Endothelial cell of umbilical vein (primary cell): ENCODE measurements around the gene MT1F. TPM values are rescaled to one million over a fixed set of nuclear protein-coding genes. Genes with fewer than 3 reads are reported as not detected.

Experiments
- BruUV-seq: library from RNA; stranded (reverse); fragments of 400-500 nt; replicated peaks from 2 replicates; lab custom pipeline; 2021; lab: Mats Ljungman, UMichigan
- CTCF ChIA-PET: fragments of 300-600, 350-600 bp; sonication (Branson Sonifier 250); formaldehyde crosslinking; loops from one replicate; lab custom pipeline; 2021; ENCODE audit warnings: antibody characterized with exemption, inconsistent platforms; lab: Charles Lee
- POLR2A ChIA-PET: fragments of 300-600, 350-600 bp; sonication (Branson Sonifier 250); formaldehyde crosslinking; loops from one replicate; lab custom pipeline; 2021; ENCODE audit warnings: antibody characterized with exemption, inconsistent platforms; lab: Charles Lee
- DNase-seq: peaks from one replicate; pipeline ENCODE4 v3.0.0-alpha.2; 2011; ENCODE audit warnings: low read depth, low spot score
- FAIRE-seq: peaks from 2 replicates; lab custom pipeline; 2011; peaks lifted over from hg19 to GRCh38; lab: Jason Lieb, UNC
- H2AFZ ChIP-seq: 2 replicates; pipeline ENCODE4 v1.6.0; 2012; ENCODE audit warnings: low read depth, low read length, control low read depth, inconsistent platforms
- H3K27ac ChIP-seq: 2 replicates; pipeline ENCODE4 v1.5.1; 2011; ENCODE audit warnings: low read depth, mild to moderate bottlenecking, control low read depth, low read length, moderate library complexity; ENCODE audit not compliant: insufficient read depth
- H3K27me3 ChIP-seq, 2 experiments: 2 replicates each; pipeline versions ENCODE4 v1.6.0 to v1.6.1; 2011; ENCODE audit warnings: low read length in 2 of 2, mixed read lengths in 1 of 2; ENCODE audit not compliant: control insufficient read depth in 2 of 2, insufficient read depth in 2 of 2
- H3K36me3 ChIP-seq, 2 experiments: 2 replicates in 1 of 2; 3 replicates in 1 of 2; pipeline ENCODE4 v1.5.1; 2011; ENCODE audit warnings: low read length in 2 of 2, mild to moderate bottlenecking in 1 of 2, moderate library complexity in 1 of 2; ENCODE audit not compliant: control insufficient read depth in 2 of 2, insufficient read depth in 2 of 2; ENCODE audit errors: extremely low read depth in 1 of 2
- H3K4me1 ChIP-seq: 3 replicates; pipeline ENCODE4 v1.5.1; 2011; ENCODE audit warnings: mild to moderate bottlenecking, low read length; ENCODE audit not compliant: control insufficient read depth, insufficient read depth; ENCODE audit errors: extremely low read depth
- H3K4me2 ChIP-seq: 2 replicates; pipeline ENCODE4 v1.6.1; 2011; ENCODE audit warnings: low read length, control low read depth, mixed read lengths; ENCODE audit not compliant: insufficient read depth
- H3K4me3 ChIP-seq, 3 experiments: fragments of 200-600 bp in 1 of 3; sonication (generic), shearing (Covaris generic) in 1 of 3; replicated peaks in 1 of 3; 2 replicates each; pipeline ENCODE4 v1.5.1; 2011 to 2016; ENCODE audit warnings: control low read depth in 3 of 3, low read length in 3 of 3, mild to moderate bottlenecking in 2 of 3, inconsistent platforms in 1 of 3, low read depth in 1 of 3, moderate library complexity in 1 of 3; ENCODE audit not compliant: insufficient read depth in 1 of 3
- H3K79me2 ChIP-seq: 2 replicates; pipeline ENCODE4 v1.6.0; 2012; ENCODE audit warnings: low read length, inconsistent platforms; ENCODE audit not compliant: control insufficient read depth, insufficient read depth
- H3K9ac ChIP-seq: replicated peaks from 2 replicates; pipeline ENCODE3; 2011; ENCODE audit warnings: low read length, control low read depth; ENCODE audit not compliant: insufficient read depth; ENCODE audit errors: extremely low read depth
- H3K9me1 ChIP-seq: replicated peaks from 3 replicates; pipeline ENCODE4 v1.6.0; 2011; ENCODE audit warnings: mild to moderate bottlenecking, low read length; ENCODE audit not compliant: control insufficient read depth, insufficient read depth; ENCODE audit errors: extremely low read depth
- H3K9me3 ChIP-seq: replicated peaks from 2 replicates; pipeline ENCODE4 v1.5.1; 2012; ENCODE audit warnings: low read length, inconsistent platforms; ENCODE audit not compliant: control insufficient read depth, insufficient read depth
- H4K20me1 ChIP-seq: replicated peaks from 2 replicates; pipeline ENCODE3; 2011; ENCODE audit warnings: mild to moderate bottlenecking, low read length; ENCODE audit not compliant: control insufficient read depth, insufficient read depth; ENCODE audit errors: extremely low read depth
- EZH2 ChIP-seq: IDR thresholded peaks from 2 replicates; pipeline ENCODE4 v1.6.1; 2012; ENCODE audit warnings: borderline replicate concordance, low read depth, mild to moderate bottlenecking, moderate library complexity, low read length, inconsistent platforms; ENCODE audit not compliant: severe bottlenecking
- FOS ChIP-seq: IDR thresholded peaks from 2 replicates; pipeline ENCODE4 v1.6.1; 2011; ENCODE audit warnings: mild to moderate bottlenecking, low read length, moderate library complexity, borderline replicate concordance; ENCODE audit not compliant: insufficient read depth
- GATA2 ChIP-seq: IDR thresholded peaks from 2 replicates; pipeline ENCODE4 v1.7.0; 2011; ENCODE audit warnings: low read depth, mild to moderate bottlenecking, moderate library complexity, mixed read lengths, low read length; ENCODE audit not compliant: insufficient read length, insufficient read depth
- MYC ChIP-seq: IDR thresholded peaks from one replicate; pipeline ENCODE4 v1.6.1; 2011; ENCODE audit warnings: mild to moderate bottlenecking, low read depth, low read length
- POLR2A ChIP-seq: IDR thresholded peaks from 2 replicates; pipeline ENCODE4 v1.6.1; 2012; ENCODE audit warnings: low read depth, mild to moderate bottlenecking, control low read depth, low read length
- POLR2AphosphoS5 ChIP-seq: IDR thresholded peaks from 2 replicates; pipeline ENCODE4 v1.6.1; 2012; ENCODE audit warnings: low read depth, mild to moderate bottlenecking, control low read depth, low read length, moderate library complexity; ENCODE audit not compliant: insufficient read depth
- dilution Hi-C: fragments of 300-500 bp; cut with MboI; formaldehyde crosslinking; loops from one replicate; pipeline ENCODE4 v1.15.0; 2019; ENCODE audit warnings: low sequenced_read_pairs; ENCODE audit not compliant: extremely low pct_ligation_motif_present
- intact Hi-C: fragments of 100-400 bp; cut with micrococcal nuclease; formaldehyde crosslinking; loops from one replicate; pipeline ENCODE4 v1.10.0; 2022
- polyA plus RNA-seq, 4 experiments: library from polyadenylated mRNA; depleted of rRNA in 3 of 4; stranded (reverse) in 3 of 4; unstranded in 1 of 4; fragments of >200 nt; gene quantifications; 2 replicates each; pipeline versions ENCODE4 v1.2.1 to v1.2.3, GENCODE V29; 2011 to 2012; ENCODE audit warnings: missing spikeins in 1 of 4
- total RNA-seq: library from RNA; stranded (reverse); gene quantifications from 2 replicates; pipeline ENCODE4 v1.2.3, GENCODE V29; 2021
- TF ChIP-seq, protein P1 (sequence below): IDR thresholded peaks from 2 replicates; pipeline ENCODE4 v1.6.1; 2011; ENCODE audit not compliant: insufficient read depth, insufficient read length

MT1F gene
- total and polyA plus RNA-seq, 2 donors (not counting 3 experiments of a cell fraction or from before 2014, with no cell fraction given), result 2.2 to 2.6 TPM

DNA sequence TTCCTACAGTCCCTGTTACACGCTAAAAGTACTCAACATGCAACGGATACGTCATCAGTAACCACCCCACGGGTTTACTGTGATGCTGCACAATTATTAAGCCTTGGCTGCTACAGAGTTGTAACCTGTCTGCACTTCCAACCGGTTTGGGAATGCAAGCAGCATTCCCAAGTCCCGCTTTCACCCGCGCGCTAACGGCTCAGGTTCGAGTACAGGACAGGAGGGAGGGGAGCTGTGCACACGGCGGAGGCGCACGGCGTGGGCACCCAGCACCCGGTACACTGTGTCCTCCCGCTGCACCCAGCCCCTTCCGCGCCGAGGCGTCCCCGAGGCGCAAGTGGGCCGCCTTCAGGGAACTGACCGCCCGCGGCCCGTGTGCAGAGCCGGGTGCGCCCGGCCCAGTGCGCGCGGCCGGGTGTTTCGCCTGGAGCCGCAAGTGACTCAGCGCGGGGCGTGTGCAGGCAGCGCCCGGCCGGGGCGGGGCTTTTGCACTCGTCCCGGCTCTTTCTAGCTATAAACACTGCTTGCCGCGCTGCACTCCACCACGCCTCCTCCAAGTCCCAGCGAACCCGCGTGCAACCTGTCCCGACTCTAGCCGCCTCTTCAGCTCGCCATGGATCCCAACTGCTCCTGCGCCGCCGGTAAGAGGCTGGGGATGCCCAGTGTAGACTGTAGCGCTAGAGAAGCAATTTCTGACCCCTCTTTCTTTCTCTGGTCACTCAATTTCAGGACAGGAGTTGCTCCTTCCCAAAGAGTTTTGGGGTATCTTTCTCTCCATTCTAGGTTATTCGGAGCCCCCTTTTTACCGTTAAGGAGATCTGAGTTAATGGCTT is 49.5 kb upstream of the MT1F start, which contains the start of gene MT2A:
Gene MT2A, plus strand, starts transcription at position 542 of the 833 bp plus-strand sequence. Its CDS starts 72 bp downstream, at position 614.
- H3K4me3 ChIP-seq, result peak within 1 kb of the TSS; percentile 50 to 93 (median 83)
- H3K27me3 ChIP-seq, result no peaks in the 10 kb centered on the region
- no peaks in the 10 kb centered on the region for H3K36me3 ChIP-seq
- H3K9ac ChIP-seq, result peak within 1 kb of the TSS; percentile 95
- ChIA-PET CTCF (interaction anchor here (0.6 to 1.5 kb wide), 7 partner anchors 8 to 94 kb away, joined by 3 to 8 read pairs (median 3); partner anchors contain the start of gene MT1E), POLR2A (interaction anchor here (0.6 to 4.5 kb wide), 3 partner anchors 9 to 245 kb away, joined by 4 to 51 read pairs (median 8); partner anchors contain the start of gene MT1E)
- H3K79me2 ChIP-seq, result peaks cover 21% of the 10 kb centered on the region
- no peaks in the 10 kb centered on the region for H4K20me1 ChIP-seq
- H3K27ac ChIP-seq, result peak within 1 kb of the TSS; percentile 99
- no peaks in the 10 kb centered on the region for H3K9me1 ChIP-seq
- TSS peak; percentile 46 for BruUV-seq
- DNase-seq (peak; percentile 96), FAIRE-seq (peak; percentile 82)
- dilution Hi-C loops, result no loop called here
- intact Hi-C loops, result no loop called here
- no peaks in the 10 kb centered on the region for H3K9me3 ChIP-seq
- no peak within 1 kb of the TSS for H2AFZ ChIP-seq
- TF ChIP-seq, protein P1, sequence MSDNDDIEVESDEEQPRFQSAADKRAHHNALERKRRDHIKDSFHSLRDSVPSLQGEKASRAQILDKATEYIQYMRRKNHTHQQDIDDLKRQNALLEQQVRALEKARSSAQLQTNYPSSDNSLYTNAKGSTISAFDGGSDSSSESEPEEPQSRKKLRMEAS, result peak; percentile 39
- TF ChIP-seq POLR2A, result peak; percentile 99
- no peak for TF ChIP-seq GATA2
- TF ChIP-seq POLR2AphosphoS5, result peak; percentile 100
- peak; percentile 91 for TF ChIP-seq FOS
- TF ChIP-seq EZH2, result no peak
- peak; percentile 7 for TF ChIP-seq MYC
- H3K4me1 ChIP-seq, result peaks cover 61% of the 10 kb centered on the region
- peak within 1 kb of the TSS; percentile 87 for H3K4me2 ChIP-seq
